HUES6 (cell line): ENCODE data around the gene SIDT2.

Experiments
- H3K27ac ChIP-seq: 2 replicates; pipeline ENCODE4 v1.7.0; 2013; ENCODE audit warnings: low read depth, mild to moderate bottlenecking, low read length, inconsistent platforms
- H3K27me3 ChIP-seq: 2 replicates; pipeline ENCODE4 v1.6.1; 2013; ENCODE audit warnings: low read length; ENCODE audit not compliant: control insufficient read depth, insufficient read depth
- H3K36me3 ChIP-seq: 2 replicates; pipeline ENCODE4 v1.6.1; 2013; ENCODE audit warnings: low read length; ENCODE audit not compliant: control insufficient read depth, insufficient read depth
- H3K4me1 ChIP-seq: 2 replicates; pipeline ENCODE4 v1.6.1; 2013; ENCODE audit warnings: low read length; ENCODE audit not compliant: control insufficient read depth, insufficient read depth
- H3K4me3 ChIP-seq: 2 replicates; pipeline ENCODE4 v1.5.1; 2013; ENCODE audit warnings: low read depth, low read length
- H3K9ac ChIP-seq: one replicate; pipeline ENCODE4 v1.6.1; 2013; ENCODE audit warnings: mild to moderate bottlenecking, low read length
- H3K9me3 ChIP-seq: 2 replicates; pipeline ENCODE4 v1.6.1; 2013; ENCODE audit warnings: low read depth, low read length; ENCODE audit not compliant: control insufficient read depth, insufficient read depth

The SIDT2 gene

DNA sequence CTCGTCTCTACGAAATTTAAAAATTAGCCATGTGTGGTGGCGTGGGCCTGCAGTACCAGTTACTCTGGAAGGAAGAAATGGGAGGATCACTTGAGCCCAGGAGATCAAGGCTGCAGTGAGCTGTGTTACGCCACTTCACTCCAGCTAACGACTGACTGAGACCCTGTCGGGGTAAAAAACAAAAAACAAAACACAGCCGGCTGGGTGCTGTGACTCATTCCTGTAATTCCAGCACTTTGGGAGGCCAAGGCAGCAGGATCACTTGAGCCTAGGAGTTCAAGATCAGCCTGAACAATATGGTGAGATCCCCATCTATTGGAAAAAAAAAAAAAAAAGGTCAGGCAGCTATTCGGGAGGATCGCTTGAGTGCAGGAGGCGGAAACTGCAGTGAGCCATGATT, 32.0 kb upstream of the SIDT2 start:
- H3K9me3 ChIP-seq, result no peaks in the 10 kb centered on the region
- H3K36me3 ChIP-seq, result peaks cover 38% of the 10 kb centered on the region
- H3K9ac ChIP-seq, result no peak overlapping the region
- H3K4me3 ChIP-seq, result peak overlapping the region; percentile 81
- H3K27me3 ChIP-seq, result no peaks in the 10 kb centered on the region
- H3K27ac ChIP-seq, result peak overlapping the region; percentile 29; the same call in 1 of the 2 replicates
- H3K4me1 ChIP-seq, result peaks cover 10% of the 10 kb centered on the region

DNA sequence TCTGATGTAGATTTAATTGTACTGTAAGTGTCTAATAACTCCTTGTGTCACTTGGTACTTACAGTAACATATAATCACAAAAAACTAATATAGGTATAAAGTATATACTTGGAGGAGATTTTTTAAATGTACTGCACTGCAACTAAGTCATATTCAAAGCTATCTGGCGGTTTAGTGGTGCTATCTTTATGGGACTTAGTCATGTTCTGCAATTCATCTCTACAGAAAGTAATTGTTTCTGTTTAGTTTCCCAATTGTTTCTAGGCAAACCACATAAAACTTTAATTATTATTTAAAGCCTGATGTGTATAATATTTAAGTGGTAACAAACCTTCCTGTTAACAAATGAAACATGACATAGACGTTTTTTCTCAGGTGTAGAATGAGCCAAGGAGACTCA, 26.5 kb upstream of the SIDT2 start:
- Histone ChIP-seq H3K9me3 (no peaks in the 10 kb centered on the region), H3K4me3 (no peak overlapping the region), H3K36me3 (peaks cover 65% of the 10 kb centered on the region), H3K9ac (no peak overlapping the region), H3K27ac (no peak overlapping the region), H3K4me1 (no peaks in the 10 kb centered on the region), H3K27me3 (no peaks in the 10 kb centered on the region)

DNA sequence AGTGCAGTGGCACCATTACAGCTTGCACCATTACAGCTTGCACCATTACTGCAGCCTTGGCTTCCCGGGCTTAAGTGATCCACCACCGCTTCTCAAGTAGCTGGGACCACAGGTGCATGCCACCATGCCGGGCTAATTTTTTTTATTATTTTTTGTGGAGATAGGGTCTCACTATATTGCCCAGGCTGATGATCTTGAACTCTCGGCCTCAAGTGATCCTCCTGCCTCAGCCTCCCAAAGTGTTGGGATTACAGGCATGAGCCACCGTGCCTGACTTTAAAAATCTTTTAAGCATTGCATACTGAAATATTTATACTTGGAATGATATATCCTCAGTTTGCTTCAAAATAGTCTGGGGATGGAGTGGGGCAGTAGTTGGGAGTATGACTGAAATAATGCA, 24.1 kb upstream of the SIDT2 start:
- H3K4me1 ChIP-seq, result no peaks in the 10 kb centered on the region
- peaks cover 64% of the 10 kb centered on the region for H3K36me3 ChIP-seq
- no peak overlapping the region for H3K9ac ChIP-seq
- no peaks in the 10 kb centered on the region for H3K27me3 ChIP-seq
- H3K27ac ChIP-seq, result no peak overlapping the region
- no peaks in the 10 kb centered on the region for H3K9me3 ChIP-seq
- no peak overlapping the region for H3K4me3 ChIP-seq

DNA sequence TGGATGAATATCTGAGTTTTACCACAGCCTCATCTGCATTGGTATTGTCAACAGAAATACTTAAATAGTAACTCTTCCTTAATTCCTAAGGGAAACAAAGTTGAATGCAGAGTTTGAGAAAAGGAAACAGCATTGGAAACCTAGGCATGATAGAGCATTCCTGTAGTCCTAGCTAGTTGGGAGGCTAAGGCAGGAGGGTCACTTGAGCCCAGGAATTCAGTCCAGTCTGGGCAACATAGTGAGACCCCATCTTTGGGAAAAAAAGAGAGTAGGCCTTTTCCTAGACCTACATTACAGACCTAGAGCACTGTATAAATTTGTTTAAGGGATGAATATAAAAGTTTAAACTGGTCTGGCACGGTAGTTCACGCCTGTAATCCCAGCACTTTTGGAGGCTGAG, 21.0 kb upstream of the SIDT2 start:
- Histone ChIP-seq H3K27ac (no peak overlapping the region), H3K4me3 (no peak overlapping the region), H3K27me3 (no peaks in the 10 kb centered on the region), H3K9me3 (no peaks in the 10 kb centered on the region), H3K36me3 (peaks cover 76% of the 10 kb centered on the region), H3K4me1 (no peaks in the 10 kb centered on the region), H3K9ac (no peak overlapping the region)

DNA sequence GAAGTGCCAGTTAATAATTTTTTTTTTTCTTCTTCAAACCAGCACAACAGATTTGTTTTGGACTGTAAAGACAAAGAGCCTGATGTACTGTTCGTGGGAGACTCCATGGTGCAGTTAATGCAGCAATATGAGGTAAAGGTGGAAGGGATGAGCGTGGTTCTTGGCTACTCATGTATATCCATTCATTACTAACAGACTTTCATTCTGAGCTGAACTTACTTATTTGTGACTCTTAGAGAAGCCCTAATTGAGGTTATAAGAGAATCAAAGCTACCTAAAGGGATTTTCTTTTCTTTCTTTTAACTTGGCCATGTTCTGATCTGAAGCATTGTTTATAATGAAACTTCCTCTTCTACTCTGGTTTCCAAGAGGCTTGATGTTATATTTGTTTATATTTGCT, 18.7 kb upstream of the SIDT2 start:
- Histone ChIP-seq H3K4me1 (no peaks in the 10 kb centered on the region), H3K27me3 (no peaks in the 10 kb centered on the region), H3K27ac (no peak overlapping the region), H3K36me3 (peaks cover 83% of the 10 kb centered on the region), H3K4me3 (no peak overlapping the region), H3K9me3 (no peaks in the 10 kb centered on the region), H3K9ac (no peak overlapping the region)

DNA sequence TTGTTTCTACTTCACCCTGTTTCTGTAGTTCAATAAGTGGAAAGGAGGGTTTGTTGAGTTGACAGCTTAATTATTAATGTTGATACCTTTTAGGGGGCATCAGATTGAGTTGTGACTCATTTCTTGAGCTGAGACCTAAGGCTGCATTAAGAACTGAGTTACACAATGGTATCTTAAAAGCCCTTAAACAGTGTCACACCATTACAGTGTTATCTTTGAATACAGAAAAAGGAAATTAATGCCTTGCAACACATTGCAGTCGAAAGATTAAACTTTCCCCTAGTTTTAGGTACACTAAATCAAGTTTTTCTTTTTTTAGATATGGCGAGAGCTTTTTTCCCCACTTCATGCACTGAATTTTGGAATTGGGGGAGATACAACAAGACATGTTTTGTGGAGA, 17.7 kb upstream of the SIDT2 start:
- H3K4me1 ChIP-seq, result no peaks in the 10 kb centered on the region
- no peaks in the 10 kb centered on the region for H3K27me3 ChIP-seq
- no peaks in the 10 kb centered on the region for H3K9me3 ChIP-seq
- H3K27ac ChIP-seq, result no peak overlapping the region
- H3K9ac ChIP-seq, result no peak overlapping the region
- no peak overlapping the region for H3K4me3 ChIP-seq
- peaks cover 82% of the 10 kb centered on the region for H3K36me3 ChIP-seq

DNA sequence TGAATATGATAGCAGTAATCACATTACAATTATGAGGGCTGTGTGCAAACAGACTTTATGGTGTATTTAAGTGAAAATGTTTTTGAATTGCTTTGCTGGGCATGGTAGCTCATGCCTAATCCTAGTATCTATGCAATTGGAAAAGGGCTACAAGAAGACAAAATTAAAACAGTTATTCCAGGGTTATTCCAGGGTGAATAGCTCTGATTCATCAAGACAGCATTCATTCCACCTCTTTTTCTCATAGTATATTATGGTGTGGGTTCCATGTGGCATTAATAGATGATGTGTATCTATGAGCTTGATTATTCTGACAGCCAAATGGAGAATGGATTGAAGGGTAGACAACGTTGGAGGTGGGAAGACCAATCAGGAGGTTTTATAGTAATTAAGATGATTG, 12.1 kb upstream of the SIDT2 start:
- H3K4me1 ChIP-seq, result peaks cover 9% of the 10 kb centered on the region
- H3K9ac ChIP-seq, result no peak overlapping the region
- no peaks in the 10 kb centered on the region for H3K27me3 ChIP-seq
- peaks cover 92% of the 10 kb centered on the region for H3K36me3 ChIP-seq
- H3K9me3 ChIP-seq, result no peaks in the 10 kb centered on the region
- no peak overlapping the region for H3K4me3 ChIP-seq
- H3K27ac ChIP-seq, result no peak overlapping the region

DNA sequence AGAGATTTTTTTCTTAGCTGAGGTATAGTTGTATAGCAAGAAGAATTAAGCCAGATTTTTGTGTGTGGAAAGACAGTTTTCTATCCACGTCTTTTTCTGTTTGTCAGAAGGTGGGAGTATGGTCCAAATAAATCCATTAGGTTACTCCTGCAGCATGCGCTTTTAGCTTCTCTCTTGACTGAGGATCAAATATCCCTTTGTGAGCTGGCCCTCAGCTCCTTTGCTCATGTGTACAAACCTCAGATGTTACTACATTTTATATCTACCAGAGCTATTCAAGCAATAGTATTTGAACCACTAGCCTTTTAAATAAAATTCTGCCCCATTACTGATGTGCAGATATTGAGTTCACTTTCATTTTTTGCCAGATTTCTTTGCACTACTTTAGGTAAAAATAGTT, 8.8 kb upstream of the SIDT2 start:
- Histone ChIP-seq H3K9me3 (no peaks in the 10 kb centered on the region), H3K27ac (no peak overlapping the region), H3K9ac (no peak overlapping the region), H3K36me3 (peaks cover 64% of the 10 kb centered on the region), H3K27me3 (no peaks in the 10 kb centered on the region), H3K4me1 (peaks cover 25% of the 10 kb centered on the region), H3K4me3 (no peak overlapping the region)

DNA sequence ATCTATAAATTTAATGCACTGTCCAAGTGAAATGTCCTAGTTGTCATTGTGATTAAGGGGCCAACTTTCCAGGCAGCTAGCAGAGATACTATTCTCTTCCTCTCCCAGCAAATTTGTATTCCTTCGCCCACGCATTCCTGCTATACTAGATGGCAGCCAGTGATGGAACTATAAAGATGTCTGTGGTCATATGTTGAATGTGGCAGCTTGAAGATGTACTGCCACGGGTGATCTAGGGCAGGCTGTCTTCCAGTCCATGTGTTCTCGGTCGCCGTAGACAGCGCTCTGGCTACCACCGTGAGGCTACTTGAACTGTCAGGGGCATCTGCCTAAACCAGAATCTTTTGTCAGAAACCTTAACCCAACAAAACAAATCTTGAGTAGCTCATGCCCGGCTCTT, 8.3 kb upstream of the SIDT2 start:
- H3K4me1 ChIP-seq, result peaks cover 25% of the 10 kb centered on the region
- no peak overlapping the region for H3K27ac ChIP-seq
- H3K36me3 ChIP-seq, result peaks cover 61% of the 10 kb centered on the region
- H3K27me3 ChIP-seq, result no peaks in the 10 kb centered on the region
- H3K9me3 ChIP-seq, result no peaks in the 10 kb centered on the region
- H3K9ac ChIP-seq, result no peak overlapping the region
- H3K4me3 ChIP-seq, result no peak overlapping the region

DNA sequence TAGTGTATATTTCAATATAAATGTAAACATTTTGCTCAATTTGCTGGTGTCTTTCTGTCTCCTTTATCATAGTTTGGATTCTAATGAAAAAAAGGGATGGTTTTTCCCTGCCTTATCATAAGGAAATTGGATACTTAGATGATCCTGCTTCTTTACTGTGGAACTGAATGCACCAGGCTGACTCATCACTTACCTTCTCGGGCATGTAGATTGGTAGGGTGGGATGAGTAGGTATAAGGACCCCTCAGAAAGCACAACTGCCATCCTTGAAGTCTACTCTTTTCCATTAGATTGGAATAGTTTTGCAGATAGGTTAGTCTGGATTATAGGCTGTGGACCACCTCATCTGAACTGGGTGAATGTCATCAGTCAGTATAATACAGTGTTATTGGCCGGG, 7.5 kb upstream of the SIDT2 start:
- Histone ChIP-seq H3K27me3 (no peaks in the 10 kb centered on the region), H3K9ac (no peak overlapping the region), H3K36me3 (peaks cover 54% of the 10 kb centered on the region), H3K4me3 (no peak overlapping the region), H3K4me1 (peaks cover 25% of the 10 kb centered on the region), H3K27ac (no peak overlapping the region), H3K9me3 (no peaks in the 10 kb centered on the region)

DNA sequence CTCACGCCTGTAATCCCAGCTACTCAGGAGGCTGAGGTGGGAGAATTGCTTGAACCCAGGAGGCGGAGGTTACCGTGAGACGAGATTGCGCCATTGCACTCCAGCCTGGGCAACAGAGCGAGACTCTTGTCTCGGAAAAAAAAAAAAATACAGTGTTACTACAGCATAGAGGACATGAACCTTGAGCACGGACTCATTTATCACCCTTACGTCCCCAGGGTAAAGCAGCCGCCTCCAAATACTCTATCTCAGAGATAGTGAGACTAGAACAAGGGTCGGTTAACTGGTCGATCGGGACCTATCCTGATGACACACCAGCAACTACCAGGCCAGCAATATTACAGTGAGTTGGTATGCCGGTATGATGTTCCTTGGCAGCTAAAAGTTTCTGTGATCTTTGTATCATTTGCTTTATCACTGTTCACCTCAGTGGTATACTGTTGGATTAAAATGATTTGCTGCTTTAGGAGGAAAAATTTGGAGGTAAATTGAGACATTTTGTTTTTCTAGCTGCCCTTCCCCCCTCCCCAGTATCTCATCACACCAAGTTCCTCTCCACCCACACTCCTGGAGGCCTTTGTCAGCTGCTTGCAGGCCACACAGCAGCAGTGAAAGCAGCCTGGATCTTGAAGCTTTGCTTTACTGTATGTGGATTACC, 7.0 kb upstream of the SIDT2 start:
- Histone ChIP-seq H3K4me1 (peaks cover 25% of the 10 kb centered on the region), H3K9ac (peak overlapping the region; percentile 16), H3K27me3 (no peaks in the 10 kb centered on the region), H3K36me3 (peaks cover 49% of the 10 kb centered on the region), H3K4me3 (no peak overlapping the region; the same call in 1 of the 2 replicates), H3K27ac (no peak overlapping the region), H3K9me3 (no peaks in the 10 kb centered on the region)
